ENCODE results near the gene PLA2G2F.

DNA sequence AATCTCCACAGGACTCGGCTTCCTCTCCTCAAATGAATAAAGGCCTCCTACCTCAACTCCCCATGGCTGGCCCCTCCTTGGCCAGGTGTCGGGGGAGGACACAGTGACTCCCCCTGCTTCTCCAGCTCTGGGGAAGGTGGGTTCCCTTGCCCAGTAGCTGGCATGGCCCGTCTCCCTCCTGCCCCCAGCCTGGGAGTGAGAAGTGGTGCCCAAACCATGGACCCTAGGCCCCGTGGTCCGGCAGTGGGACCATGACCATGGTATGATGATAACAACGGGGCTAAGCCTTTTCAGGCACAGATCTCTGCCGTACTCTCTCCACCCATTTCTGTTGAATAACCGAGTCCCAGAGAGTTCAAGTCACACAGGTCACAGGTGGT, 11.2 kb downstream of the PLA2G2F start:
- TF ChIP-seq, protein P1, sequence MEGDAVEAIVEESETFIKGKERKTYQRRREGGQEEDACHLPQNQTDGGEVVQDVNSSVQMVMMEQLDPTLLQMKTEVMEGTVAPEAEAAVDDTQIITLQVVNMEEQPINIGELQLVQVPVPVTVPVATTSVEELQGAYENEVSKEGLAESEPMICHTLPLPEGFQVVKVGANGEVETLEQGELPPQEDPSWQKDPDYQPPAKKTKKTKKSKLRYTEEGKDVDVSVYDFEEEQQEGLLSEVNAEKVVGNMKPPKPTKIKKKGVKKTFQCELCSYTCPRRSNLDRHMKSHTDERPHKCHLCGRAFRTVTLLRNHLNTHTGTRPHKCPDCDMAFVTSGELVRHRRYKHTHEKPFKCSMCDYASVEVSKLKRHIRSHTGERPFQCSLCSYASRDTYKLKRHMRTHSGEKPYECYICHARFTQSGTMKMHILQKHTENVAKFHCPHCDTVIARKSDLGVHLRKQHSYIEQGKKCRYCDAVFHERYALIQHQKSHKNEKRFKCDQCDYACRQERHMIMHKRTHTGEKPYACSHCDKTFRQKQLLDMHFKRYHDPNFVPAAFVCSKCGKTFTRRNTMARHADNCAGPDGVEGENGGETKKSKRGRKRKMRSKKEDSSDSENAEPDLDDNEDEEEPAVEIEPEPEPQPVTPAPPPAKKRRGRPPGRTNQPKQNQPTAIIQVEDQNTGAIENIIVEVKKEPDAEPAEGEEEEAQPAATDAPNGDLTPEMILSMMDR (conservative IDR thresholded peaks at IDR 0.05; ENCODE audit: low read depth in 2 of 2), result no peak
- TF ChIP-seq, protein P2, sequence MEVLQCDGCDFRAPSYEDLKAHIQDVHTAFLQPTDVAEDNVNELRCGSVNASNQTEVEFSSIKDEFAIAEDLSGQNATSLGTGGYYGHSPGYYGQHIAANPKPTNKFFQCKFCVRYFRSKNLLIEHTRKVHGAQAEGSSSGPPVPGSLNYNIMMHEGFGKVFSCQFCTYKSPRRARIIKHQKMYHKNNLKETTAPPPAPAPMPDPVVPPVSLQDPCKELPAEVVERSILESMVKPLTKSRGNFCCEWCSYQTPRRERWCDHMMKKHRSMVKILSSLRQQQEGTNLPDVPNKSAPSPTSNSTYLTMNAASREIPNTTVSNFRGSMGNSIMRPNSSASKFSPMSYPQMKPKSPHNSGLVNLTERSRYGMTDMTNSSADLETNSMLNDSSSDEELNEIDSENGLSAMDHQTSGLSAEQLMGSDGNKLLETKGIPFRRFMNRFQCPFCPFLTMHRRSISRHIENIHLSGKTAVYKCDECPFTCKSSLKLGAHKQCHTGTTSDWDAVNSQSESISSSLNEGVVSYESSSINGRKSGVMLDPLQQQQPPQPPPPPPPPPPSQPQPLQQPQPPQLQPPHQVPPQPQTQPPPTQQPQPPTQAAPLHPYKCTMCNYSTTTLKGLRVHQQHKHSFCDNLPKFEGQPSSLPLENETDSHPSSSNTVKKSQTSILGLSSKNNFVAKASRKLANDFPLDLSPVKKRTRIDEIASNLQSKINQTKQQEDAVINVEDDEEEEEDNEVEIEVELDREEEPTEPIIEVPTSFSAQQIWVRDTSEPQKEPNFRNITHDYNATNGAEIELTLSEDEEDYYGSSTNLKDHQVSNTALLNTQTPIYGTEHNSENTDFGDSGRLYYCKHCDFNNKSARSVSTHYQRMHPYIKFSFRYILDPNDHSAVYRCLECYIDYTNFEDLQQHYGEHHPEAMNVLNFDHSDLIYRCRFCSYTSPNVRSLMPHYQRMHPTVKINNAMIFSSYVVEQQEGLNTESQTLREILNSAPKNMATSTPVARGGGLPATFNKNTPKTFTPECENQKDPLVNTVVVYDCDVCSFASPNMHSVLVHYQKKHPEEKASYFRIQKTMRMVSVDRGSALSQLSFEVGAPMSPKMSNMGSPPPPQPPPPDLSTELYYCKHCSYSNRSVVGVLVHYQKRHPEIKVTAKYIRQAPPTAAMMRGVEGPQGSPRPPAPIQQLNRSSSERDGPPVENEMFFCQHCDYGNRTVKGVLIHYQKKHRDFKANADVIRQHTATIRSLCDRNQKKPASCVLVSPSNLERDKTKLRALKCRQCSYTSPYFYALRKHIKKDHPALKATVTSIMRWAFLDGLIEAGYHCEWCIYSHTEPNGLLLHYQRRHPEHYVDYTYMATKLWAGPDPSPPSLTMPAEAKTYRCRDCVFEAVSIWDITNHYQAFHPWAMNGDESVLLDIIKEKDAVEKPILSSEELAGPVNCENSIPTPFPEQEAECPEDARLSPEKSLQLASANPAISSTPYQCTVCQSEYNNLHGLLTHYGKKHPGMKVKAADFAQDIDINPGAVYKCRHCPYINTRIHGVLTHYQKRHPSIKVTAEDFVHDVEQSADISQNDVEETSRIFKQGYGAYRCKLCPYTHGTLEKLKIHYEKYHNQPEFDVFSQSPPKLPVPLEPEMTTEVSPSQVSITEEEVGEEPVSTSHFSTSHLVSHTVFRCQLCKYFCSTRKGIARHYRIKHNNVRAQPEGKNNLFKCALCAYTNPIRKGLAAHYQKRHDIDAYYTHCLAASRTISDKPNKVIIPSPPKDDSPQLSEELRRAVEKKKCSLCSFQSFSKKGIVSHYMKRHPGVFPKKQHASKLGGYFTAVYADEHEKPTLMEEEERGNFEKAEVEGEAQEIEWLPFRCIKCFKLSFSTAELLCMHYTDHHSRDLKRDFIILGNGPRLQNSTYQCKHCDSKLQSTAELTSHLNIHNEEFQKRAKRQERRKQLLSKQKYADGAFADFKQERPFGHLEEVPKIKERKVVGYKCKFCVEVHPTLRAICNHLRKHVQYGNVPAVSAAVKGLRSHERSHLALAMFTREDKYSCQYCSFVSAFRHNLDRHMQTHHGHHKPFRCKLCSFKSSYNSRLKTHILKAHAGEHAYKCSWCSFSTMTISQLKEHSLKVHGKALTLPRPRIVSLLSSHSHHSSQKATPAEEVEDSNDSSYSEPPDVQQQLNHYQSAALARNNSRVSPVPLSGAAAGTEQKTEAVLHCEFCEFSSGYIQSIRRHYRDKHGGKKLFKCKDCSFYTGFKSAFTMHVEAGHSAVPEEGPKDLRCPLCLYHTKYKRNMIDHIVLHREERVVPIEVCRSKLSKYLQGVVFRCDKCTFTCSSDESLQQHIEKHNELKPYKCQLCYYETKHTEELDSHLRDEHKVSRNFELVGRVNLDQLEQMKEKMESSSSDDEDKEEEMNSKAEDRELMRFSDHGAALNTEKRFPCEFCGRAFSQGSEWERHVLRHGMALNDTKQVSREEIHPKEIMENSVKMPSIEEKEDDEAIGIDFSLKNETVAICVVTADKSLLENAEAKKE (CRISPR knock-in tag; IDR thresholded peaks at IDR 0.05), result no peak
